Activated T-cell treated with anti-CD3 and anti-CD28 coated beads, Interleukin-2, amount 50 U/mL, for 72 hours (primary cell): ENCODE data around the gene WNT7B. TPM values are rescaled to one million over a fixed set of nuclear protein-coding genes. Genes with fewer than 3 reads are reported as not detected.

Source experiments
- ATAC-seq, 2 donors: fragments of 150-1000 bp; cut with Tn5 transposase; replicated peaks in 1 of 2; 2 replicates each; pipeline ENCODE4 v1.10.0; 2021; ENCODE audit warnings: moderate library complexity in 2 of 2, mild to moderate bottlenecking in 1 of 2
- DNase-seq, 2 donors: peaks; one replicate each; pipeline ENCODE4 v3.0.0; 2021 to 2022; ENCODE audit warnings: mixed read lengths in 1 of 2
- H3K27ac Mint-ChIP-seq: one replicate; pipeline ENCODE4 v1.8.0; 2022; ENCODE audit warnings: mild to moderate bottlenecking, moderate library complexity, mixed read lengths
- H3K27me3 Mint-ChIP-seq: one replicate; pipeline ENCODE4 v1.8.0; 2022; ENCODE audit warnings: low read depth, mixed read lengths
- H3K36me3 Mint-ChIP-seq, 2 donors: one replicate each; pipeline ENCODE4 v1.8.0; 2022; ENCODE audit warnings: mixed read lengths in 2 of 2, mild to moderate bottlenecking in 1 of 2; ENCODE audit not compliant: insufficient read depth in 2 of 2
- H3K4me1 Mint-ChIP-seq: one replicate; pipeline ENCODE4 v1.8.0; 2022; ENCODE audit warnings: low read depth, mixed read lengths
- H3K4me3 Mint-ChIP-seq, 2 donors: one replicate each; pipeline ENCODE4 v1.8.0; 2022; ENCODE audit warnings: mild to moderate bottlenecking in 2 of 2, mixed read lengths in 2 of 2, moderate library complexity in 2 of 2
- H3K9me3 Mint-ChIP-seq, 2 donors: one replicate each; pipeline ENCODE4 v1.8.0; 2022; ENCODE audit warnings: mixed read lengths in 2 of 2
- total RNA-seq, 2 donors: library from RNA; stranded (reverse); gene quantifications; one replicate each; pipeline ENCODE4 v1.2.3, GENCODE V29; 2022

The WNT7B gene
- total RNA-seq, 2 donors from 2014 or later: not detected

DNA sequence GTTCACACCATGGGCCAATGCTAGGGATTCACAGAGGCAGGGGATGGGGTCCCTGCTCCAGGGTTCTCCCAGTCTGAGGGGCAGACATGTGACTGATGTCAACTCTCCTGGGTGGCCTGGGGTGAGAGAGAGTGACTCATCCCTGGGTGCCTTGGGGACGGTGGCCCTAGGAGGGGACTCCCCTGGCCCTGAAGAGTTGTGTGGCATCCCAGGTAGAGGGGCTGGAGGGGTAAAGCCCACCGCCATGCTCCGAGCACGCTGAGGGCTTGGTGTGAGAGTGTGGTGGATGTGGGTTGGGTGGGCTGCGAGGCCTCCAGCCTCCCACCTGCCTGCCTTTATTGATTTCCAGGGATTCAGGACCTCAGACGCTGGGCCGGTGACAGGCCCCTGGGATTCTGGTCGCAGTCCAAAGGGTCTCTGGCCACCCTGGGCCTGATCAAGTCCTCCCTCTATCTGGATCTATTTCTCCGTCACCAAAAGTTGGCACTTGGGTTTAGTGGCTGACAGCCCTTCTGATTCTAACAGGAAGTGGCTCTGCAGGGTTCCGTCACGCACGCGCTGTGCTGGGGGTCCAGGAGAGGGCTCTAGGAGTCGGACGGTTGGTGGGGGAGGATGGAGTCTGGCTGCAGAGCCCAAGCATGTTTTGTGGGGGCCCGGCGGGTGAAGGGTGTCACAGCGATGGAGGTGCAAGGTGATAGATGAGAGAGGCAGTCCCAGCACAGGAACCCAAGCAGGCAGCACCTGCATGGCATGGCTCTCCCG is 27.3 kb upstream of the WNT7B start:
- Mint-ChIP-seq H3K27ac (no peak overlapping the region), H3K4me1 (peaks cover 19% of the 10 kb centered on the region), H3K36me3 (no peaks in the 10 kb centered on the region), H3K27me3 (no peaks in the 10 kb centered on the region), H3K9me3 (peaks cover 0 to 2% of the 10 kb centered on the region in 2 donors), H3K4me3 (peak overlapping the region; percentile 6 to 49)
- ATAC-seq: peak; percentile 28 to 35
- no peak for DNase-seq

DNA sequence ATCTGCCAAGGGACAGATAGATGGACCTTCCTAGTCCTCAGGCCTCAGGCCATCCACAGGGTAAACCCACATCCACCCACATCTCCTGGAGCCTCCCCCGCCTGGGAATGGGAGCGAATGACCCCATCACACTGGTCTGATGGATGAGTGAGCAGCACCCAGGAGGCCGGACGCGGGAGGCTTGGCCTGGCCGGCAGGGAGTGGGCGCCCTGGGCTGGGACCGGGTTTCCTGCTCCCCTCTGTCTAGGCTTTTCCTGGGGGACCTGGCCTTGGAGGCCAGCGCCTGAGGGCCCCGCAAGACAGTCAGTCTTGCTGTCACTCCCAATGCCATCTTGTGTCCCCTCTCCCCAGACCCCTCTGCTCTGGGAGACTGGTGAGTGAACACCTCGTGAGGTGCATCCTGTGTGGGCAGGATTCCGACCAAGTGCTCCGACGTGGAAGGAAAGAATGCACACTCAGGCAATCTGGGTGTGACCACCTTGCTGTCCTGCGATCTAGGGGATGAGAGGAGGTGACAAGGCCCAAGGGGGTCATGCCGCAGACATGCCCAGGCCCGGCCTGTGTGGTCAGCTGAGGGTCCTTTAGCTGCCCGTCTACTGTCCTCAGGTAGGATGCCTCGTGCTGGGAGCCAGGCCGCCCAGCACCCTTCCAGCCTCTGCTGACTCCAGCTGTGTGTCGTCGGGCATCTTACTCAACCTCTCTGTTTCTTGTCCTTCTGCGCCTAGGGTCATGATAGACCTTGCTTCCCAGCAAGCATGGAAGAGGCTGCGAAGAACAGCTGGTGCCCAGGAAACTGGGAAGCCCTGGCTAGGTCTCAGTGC is 26.5 kb upstream of the WNT7B start:
- H3K36me3 Mint-ChIP-seq: no peaks in the 10 kb centered on the region
- H3K27ac Mint-ChIP-seq: no peak overlapping the region
- peaks cover 19% of the 10 kb centered on the region for H3K4me1 Mint-ChIP-seq
- H3K9me3 Mint-ChIP-seq: no peaks in the 10 kb centered on the region
- no peaks in the 10 kb centered on the region for H3K27me3 Mint-ChIP-seq
- ATAC-seq (no peak), DNase-seq (no peak)
- no peak overlapping the region for H3K4me3 Mint-ChIP-seq

DNA sequence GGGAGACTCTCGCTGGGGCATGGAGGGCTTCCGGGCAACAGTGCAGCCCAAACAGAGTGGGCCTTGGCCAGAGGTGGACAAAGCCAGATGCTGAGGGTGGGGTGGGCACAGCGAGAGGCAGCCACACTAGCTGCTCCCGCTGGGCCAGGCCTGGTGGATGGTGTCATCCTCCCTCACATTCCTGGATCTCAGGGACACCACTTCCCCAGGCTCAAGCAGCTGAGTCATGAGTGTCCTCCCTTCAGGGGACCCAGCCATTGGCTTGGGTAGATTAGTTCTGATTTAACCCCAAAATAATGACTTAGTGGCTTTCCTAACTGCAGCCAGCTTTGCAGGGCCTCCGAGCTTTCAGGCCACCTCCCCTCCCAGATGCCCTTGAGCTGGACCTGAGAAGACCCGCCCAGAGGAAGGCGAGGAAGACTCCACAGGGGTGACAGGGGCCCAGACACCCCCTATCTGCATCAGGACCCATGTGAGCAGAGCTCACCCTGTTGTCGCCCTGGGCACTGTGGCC is 25.9 kb upstream of the WNT7B start:
- peaks cover 19% of the 10 kb centered on the region for H3K4me1 Mint-ChIP-seq
- H3K27me3 Mint-ChIP-seq: no peaks in the 10 kb centered on the region
- no peak overlapping the region for H3K4me3 Mint-ChIP-seq
- no peaks in the 10 kb centered on the region for H3K9me3 Mint-ChIP-seq
- H3K27ac Mint-ChIP-seq: no peak overlapping the region
- H3K36me3 Mint-ChIP-seq: no peaks in the 10 kb centered on the region
- no peak for ATAC-seq
- DNase-seq: no peak

DNA sequence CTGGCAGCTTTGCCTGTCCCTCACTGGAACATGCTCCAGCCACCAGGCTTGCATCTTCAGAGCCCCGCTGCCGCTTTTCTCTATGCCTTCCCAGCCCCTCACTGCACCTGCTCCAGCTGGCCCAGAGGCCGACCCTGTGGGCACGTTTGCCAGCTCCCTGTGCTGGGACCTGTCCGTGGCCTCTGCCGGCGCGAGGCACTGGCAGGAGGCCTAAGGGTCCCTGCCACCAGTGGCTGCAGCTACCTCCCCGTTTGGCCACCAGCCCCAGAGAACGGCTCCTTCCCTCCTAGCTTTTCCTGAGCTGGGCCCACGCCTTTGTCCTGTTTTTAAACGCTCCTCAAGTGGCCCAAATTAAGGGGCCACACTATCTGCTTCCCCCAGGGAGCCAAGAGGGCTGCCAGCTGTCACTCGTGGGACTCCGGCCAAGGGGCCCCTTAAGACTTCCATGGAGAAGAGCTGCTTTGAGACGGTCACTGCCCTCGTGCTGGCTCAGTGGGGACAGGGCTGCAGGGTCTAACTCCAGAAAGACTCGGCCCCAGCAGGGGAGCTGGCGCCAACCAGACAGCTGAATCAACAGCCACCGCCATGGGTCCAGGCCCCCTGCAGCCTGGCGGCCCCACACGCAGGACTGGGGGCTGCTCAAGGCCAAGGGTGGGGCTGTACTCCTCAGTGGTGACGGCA is 24.6 kb upstream of the WNT7B start:
- H3K4me1 Mint-ChIP-seq: peaks cover 19% of the 10 kb centered on the region
- H3K36me3 Mint-ChIP-seq: no peaks in the 10 kb centered on the region
- no peak overlapping the region for H3K27ac Mint-ChIP-seq
- no peak overlapping the region for H3K4me3 Mint-ChIP-seq
- H3K9me3 Mint-ChIP-seq: no peaks in the 10 kb centered on the region
- H3K27me3 Mint-ChIP-seq: no peaks in the 10 kb centered on the region
- no peak for DNase-seq
- no peak for ATAC-seq

DNA sequence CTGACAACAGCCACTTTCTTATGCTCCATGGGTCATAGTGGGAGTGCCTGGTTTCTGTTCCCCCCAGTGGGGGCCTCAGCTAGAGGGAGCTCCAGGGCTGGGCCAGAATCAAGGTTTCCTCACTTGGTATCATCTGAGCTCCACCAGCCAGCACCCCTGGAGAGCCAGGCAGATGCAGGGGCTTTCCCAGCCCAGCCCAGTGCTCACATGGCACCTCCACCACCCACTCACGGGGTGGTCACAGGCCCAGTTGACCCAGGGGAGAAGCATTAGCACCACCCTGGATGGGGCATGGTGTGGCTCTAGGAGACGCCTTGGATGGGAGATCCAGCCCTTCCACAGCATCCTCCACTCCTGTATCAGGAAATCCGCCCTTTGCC is 24.1 kb upstream of the WNT7B start:
- no peak for ATAC-seq
- H3K4me1 Mint-ChIP-seq: peaks cover 14% of the 10 kb centered on the region

DNA sequence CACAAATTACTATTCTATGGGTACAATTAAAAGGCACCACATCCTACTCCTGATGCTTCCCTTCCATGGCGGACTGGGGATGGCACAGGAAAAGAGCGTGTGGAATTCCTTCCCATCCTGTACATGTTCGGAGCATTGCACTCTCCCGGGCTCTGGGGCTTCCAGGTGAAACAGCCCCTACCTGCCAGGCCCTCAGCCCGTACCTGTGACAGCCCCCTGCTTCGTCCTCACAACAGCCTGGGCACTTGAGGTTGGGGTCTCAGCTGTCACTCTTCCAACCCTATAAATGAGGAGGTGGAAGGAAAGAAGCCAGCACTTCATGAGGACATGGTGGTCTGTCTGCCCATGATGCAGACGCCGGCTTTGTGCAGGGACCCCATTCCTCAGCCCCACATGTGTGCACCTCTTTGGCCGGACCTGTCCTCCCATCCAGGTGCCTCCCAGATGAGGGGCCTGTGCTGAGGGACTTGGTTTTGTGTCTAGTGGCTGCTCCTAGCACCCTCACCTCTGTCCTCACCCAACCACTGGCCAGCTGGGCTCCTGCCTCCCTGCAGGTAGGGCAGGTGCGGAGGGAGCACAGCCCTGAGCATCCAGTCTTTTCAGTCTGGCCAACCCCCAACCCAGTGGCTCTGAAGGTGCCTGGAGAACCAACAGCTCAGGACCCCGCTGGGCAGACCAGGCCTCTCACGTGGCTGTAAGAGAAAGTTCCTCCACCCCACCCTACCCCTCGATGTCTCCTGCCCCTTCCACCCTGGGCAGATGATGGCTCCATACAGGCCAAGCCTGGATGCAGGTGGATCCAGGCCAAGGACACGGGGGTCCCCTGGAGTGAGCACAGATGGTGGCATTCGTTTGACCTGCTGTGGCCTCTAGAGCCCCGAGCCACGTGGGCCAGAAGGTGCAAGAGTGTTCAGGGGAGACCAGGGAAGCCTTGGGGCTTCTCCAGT is 23.4 kb upstream of the WNT7B start:
- peaks cover 12% of the 10 kb centered on the region for H3K4me1 Mint-ChIP-seq
- no peaks in the 10 kb centered on the region for H3K36me3 Mint-ChIP-seq
- no peak for DNase-seq
- no peak overlapping the region for H3K27ac Mint-ChIP-seq
- no peak for ATAC-seq
- no peaks in the 10 kb centered on the region for H3K27me3 Mint-ChIP-seq
- no peak overlapping the region for H3K4me3 Mint-ChIP-seq
- no peaks in the 10 kb centered on the region for H3K9me3 Mint-ChIP-seq

More for the DNA sequence above, 24.1 kb upstream of the WNT7B start:
- H3K27ac Mint-ChIP-seq: no peak overlapping the region
- no peaks in the 10 kb centered on the region for H3K9me3 Mint-ChIP-seq
- H3K36me3 Mint-ChIP-seq: no peaks in the 10 kb centered on the region
- H3K27me3 Mint-ChIP-seq: no peaks in the 10 kb centered on the region
- no peak for DNase-seq
- H3K4me3 Mint-ChIP-seq: no peak overlapping the region

DNA sequence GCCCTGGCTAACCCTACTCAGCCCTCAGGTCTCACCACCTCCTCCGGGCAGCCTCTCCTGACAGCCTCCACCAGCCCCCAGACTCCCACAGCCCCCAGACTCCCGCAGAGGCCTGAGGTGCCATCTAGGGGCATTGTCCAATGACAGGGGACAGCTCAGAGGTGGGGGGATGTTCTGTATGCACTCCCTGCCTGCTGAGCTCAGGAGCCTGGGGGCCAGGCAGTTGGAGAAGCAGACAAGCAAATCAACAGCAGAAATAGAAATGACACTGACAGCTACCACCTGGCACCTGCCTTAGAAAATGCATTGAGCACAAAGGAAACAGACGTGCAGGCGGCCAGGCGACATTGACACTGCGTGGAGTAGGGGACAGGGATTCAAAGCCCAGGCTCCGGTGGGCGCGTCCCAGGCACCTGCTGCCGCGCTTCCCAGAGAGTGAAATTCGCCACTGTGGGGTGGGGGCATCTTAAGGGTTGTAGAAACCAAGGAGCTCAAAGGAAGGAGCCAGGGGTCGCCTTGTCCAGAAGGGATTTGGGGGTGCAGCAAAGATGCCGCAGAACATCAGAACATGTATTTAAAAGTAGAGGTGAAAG is 22.5 kb upstream of the WNT7B start:
- Mint-ChIP-seq H3K9me3 (no peaks in the 10 kb centered on the region), H3K4me3 (no peak overlapping the region), H3K4me1 (peaks cover 6% of the 10 kb centered on the region), H3K36me3 (no peaks in the 10 kb centered on the region), H3K27ac (no peak overlapping the region), H3K27me3 (no peaks in the 10 kb centered on the region)
- ATAC-seq (no peak), DNase-seq (no peak)

DNA sequence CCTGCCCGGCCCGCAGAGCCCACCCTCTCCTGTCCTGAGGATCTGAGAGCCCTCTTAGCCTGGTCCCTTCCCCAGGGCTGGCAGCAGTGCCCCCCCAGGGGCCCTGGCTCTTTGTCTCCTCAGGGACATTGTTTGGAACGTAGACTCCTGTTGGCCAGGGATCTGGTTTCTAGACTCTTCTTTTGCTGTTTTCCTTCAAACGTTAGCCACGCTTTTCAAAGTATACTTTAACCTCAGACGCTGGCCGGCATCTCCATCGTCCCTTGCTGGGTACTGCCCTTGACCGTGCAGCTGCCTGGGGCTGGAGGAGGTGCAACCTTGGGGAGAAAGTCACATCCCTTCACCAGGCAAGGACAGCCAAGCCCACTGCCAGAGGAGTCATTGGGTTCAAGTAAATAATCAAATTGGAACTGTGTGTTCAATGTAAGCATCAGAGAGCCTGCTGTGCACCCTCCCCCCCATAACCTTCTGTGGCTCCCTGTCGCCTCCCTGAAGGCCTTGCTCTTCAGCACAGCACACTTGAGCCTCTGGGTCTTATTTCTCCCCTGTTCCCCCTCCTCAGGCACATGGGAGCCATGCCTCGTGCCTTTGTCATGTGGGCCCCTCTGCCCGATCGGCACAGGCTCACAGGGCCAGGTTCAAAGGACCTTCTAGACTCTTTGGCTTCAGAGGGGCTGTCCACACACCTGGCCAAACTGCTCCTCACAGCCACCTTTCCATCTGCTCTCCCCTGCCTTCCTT is 21.8 kb upstream of the WNT7B start:
- Mint-ChIP-seq H3K27me3 (peaks cover 5% of the 10 kb centered on the region), H3K27ac (no peak overlapping the region), H3K36me3 (no peaks in the 10 kb centered on the region), H3K4me3 (no peak overlapping the region), H3K9me3 (no peaks in the 10 kb centered on the region), H3K4me1 (no peaks in the 10 kb centered on the region)
- ATAC-seq (no peak), DNase-seq (no peak)

DNA sequence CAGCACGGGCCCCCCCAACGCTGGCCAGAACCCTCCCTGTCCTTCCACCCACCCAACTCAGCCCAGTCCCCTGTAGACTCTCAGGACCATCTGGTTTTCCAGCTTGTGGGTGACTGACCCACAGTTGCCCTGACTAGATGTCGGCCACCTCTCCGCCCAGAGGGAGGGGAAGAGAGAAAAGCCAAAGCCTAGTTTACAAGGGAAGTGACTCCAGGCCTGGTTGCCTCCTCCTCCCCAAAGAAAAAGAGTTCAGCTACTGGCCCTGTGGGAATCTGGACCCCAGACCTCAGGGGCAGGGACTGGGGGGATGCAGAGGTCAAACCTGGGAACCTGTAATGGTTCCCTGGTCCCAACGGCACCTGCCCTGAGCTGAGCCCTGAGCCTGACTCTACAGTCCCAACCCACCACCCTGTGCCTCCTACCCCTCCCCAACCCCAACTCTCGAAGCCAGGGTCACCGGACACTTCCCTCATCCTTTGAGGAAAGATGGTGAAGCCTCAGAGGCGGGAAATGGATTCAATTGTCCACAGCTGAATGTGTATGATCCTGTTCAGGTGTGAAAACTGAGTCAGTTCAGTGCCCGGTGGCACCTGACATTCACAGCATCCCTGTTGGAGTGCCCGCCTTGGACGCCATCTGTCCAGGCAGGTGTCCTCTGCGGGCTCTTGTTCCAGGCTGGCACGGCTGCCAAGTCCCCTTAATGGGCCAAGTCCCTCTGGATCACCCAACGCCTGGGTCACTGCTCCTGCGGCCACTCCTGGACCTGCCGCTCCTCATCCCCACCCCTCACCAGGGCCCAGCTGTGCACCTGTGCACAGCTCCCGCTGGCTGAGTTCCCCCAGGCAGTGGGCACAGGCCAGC is 21.0 kb upstream of the WNT7B start:
- no peak overlapping the region for H3K27ac Mint-ChIP-seq
- ATAC-seq (no peak), DNase-seq (no peak)
- H3K27me3 Mint-ChIP-seq: peaks cover 13% of the 10 kb centered on the region
- no peaks in the 10 kb centered on the region for H3K4me1 Mint-ChIP-seq
- peaks cover 0 to 5% of the 10 kb centered on the region in 2 donors for H3K9me3 Mint-ChIP-seq
- no peaks in the 10 kb centered on the region for H3K36me3 Mint-ChIP-seq
- no peak overlapping the region for H3K4me3 Mint-ChIP-seq

DNA sequence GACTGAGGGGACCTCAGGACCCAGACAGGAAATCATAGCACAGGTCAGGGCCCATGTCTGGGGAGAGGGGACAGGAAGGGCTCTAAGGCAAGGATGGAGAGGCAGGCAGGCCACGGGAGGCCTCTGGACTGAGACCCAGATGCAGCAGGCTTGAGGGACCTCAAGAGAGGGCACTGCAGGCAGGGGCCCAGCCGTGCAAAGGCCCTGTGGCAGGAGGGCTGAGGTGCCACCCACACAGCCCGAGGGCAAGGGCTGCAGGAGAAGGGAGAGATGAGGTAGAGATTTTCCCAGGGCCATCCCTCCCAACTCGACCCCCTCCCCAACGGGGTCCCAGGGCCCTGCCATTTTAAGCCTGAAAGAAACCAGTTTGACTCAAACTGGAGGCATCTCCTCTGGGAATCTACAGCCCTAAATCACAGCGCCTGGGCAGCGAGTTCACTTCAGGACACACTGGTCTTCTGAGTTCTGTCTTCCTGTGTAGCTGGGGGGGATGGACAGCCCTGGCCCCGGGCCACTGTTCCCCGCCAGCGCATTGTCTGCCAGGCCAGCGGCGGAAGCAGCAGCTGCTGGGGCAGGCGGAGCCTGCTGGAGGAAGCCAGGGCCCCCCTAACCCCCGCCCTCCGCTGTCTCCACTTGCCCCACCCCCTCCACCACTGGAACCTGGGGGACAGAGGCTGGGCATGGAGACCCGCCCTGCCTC is 20.3 kb upstream of the WNT7B start:
- H3K9me3 Mint-ChIP-seq: peaks cover 0 to 5% of the 10 kb centered on the region in 2 donors

More for the DNA sequence above, 20.3 kb upstream of the WNT7B start:
- Mint-ChIP-seq H3K27me3 (peaks cover 17% of the 10 kb centered on the region), H3K4me3 (no peak overlapping the region), H3K27ac (no peak overlapping the region), H3K4me1 (no peaks in the 10 kb centered on the region), H3K36me3 (no peaks in the 10 kb centered on the region)
- ATAC-seq (peak in 1 of 2 donors; percentile 33), DNase-seq (no peak)
